Measurements from ENCODE around the gene ERBB4.
"Not testable (repeated sequence)": the region's sequence is repeated elsewhere in the genome, so short reads cannot be mapped to it uniquely, and the experiment has no call there.

Gene ERBB4

GRCh38 chr2:212505586-212505985 is 33.0 kb downstream of the ERBB4 start:
- Histone ChIP-seq H3K4me3 (no peak overlapping the region), H3K4me1 (peaks cover 7% of the 10 kb centered on the region), H3K27me3 (ENCODE audit: low read depth) (no peaks in the 10 kb centered on the region), H3K36me3 (replicated peaks) (no peaks in the 10 kb centered on the region), H3K9me3 (no peaks in the 10 kb centered on the region)
- in situ Hi-C loops (cut with MboI; ENCODE audit: low sequenced_read_pairs) = no loop called here
- DNase-seq (ENCODE audit: low spot score in 2 of 2) = no peak

DNA sequence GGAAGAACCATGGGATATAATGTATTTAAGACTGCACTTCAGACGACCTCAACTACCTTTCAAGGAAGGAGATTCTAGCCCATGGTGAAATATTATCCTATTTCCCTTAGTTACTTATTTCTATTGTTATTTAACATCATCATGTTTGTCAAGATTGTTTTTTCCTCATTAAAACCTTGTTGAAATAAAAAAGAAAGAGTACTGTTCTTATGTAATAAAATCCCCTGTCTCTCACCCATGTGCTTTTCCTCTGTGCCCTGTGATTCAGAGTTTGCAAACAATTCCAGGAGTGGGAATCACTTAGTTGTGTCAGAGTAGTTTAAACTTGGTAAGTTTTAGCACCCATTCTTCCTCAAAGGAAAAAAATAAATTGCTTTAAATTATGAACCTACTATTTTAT is 43.6 kb downstream of the ERBB4 start:
- Histone ChIP-seq H3K27me3 (ENCODE audit: low read depth) (no peaks in the 10 kb centered on the region), H3K36me3 (replicated peaks) (no peaks in the 10 kb centered on the region), H3K4me3 (no peak overlapping the region), H3K9me3 (no peaks in the 10 kb centered on the region), H3K4me1 (peaks cover 5% of the 10 kb centered on the region)
- in situ Hi-C loops (cut with MboI; ENCODE audit: low sequenced_read_pairs) = no loop called here
- DNase-seq (ENCODE audit: low spot score in 2 of 2) = no peak

DNA sequence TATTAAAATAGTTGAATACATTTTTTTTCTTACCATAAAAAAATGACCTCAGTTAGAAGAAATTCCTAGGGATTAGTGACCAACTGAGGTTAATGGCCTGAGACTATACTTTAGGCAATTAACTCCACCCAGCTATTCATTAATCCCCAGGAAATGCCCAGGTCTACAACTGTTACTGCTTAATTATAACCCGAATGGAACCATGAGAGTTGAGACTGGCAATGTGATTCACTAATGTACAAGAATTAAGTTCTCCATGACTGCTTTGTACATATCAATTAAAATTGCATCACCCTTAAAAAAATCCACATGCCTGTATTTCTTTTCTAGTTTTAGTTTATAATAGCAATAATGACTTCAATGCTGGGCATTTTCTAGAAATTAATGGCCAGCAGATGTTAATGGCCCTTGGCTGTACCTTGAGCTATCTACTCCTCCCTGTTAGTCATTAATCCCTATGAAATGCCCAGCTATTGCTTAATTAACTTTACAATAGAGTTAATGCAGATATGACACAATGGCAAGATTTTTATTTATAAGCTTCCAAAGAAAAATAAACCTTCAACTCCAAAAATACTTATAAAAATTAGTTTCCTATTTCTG is 44.1 kb downstream of the ERBB4 start:
- H3K4me3 ChIP-seq = no peak overlapping the region
- peaks cover 3% of the 10 kb centered on the region; the same call in 1 of the 2 replicates for H3K4me1 ChIP-seq
- in situ Hi-C loops (cut with MboI; ENCODE audit: low sequenced_read_pairs) = no loop called here
- no peaks in the 10 kb centered on the region for H3K27me3 ChIP-seq (ENCODE audit: low read depth)
- no peaks in the 10 kb centered on the region for H3K9me3 ChIP-seq
- no peaks in the 10 kb centered on the region for H3K36me3 ChIP-seq (replicated peaks)
- DNase-seq (ENCODE audit: low spot score in 2 of 2) = no peak

DNA sequence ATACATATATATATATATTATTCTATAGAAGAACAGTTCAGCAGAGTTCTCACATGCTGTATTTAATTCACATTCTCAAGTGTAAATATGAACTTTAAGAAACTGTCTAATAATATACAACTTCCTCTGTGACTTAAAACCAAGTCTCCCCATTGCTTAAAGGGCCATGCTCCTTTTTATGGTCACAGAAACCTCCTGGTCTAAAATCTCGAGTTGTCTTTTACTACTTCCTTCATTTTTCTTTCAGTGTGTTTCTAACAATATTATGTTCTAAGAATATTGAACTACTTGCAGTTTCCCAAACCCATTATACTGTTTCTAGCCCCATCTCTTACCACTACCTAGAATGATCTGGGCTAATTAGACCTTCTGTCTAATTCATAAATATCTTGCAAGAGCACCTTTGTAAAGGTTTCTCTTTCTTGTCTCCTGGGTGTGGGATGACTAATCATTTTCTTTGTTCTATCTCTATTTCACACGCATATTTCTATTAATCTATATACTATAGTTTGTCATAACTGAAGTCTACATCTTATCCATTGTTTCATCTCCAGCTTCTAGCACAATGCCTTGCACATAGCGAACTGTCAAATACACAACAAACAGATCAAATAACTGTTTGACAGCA is 48.8 kb downstream of the ERBB4 start:
- Histone ChIP-seq H3K4me3 (no peak overlapping the region), H3K36me3 (replicated peaks) (no peaks in the 10 kb centered on the region), H3K27me3 (ENCODE audit: low read depth) (no peaks in the 10 kb centered on the region), H3K9me3 (no peaks in the 10 kb centered on the region), H3K4me1 (peaks cover 3% of the 10 kb centered on the region; the same call in 1 of the 2 replicates)
- in situ Hi-C loops (cut with MboI; ENCODE audit: low sequenced_read_pairs) = no loop called here
- no peak for DNase-seq (ENCODE audit: low spot score in 2 of 2)

GRCh38 chr2:212488611-212489010 is 50.0 kb downstream of the ERBB4 start:
- no peaks in the 10 kb centered on the region for H3K4me1 ChIP-seq
- H3K4me3 ChIP-seq = no peak overlapping the region
- no peak for DNase-seq (ENCODE audit: low spot score in 2 of 2)
- in situ Hi-C loops (cut with MboI; ENCODE audit: low sequenced_read_pairs) = no loop called here
- H3K9me3 ChIP-seq = no peaks in the 10 kb centered on the region
- no peaks in the 10 kb centered on the region for H3K27me3 ChIP-seq (ENCODE audit: low read depth)
- no peaks in the 10 kb centered on the region for H3K36me3 ChIP-seq (replicated peaks)

DNA sequence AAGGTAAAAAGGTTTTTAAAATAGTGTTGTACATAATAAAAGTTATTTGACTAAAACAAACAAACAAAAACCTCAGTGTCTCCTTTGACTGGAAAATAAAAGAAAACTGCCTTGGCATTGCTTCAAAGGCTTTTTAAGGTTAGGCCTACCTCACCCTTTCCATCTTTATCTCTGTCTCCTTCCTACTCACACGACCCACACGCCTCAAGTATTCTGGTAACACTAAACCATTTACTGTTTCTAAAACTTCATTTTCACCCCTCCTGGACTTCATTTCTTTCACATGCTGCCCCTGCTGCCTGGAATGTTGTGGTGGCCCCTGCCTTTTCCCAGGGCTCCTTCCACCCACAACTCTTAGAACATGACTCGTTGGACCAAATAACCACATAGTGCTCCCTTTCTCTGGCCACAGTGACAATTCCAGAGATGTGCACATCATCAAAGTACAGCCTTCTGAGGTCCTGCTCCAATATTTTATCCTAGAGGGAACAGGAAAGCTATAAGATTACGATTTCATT is 54.0 kb downstream of the ERBB4 start:
- H3K9me3 ChIP-seq = no peaks in the 10 kb centered on the region
- H3K36me3 ChIP-seq (replicated peaks) = no peaks in the 10 kb centered on the region
- no peak for DNase-seq (ENCODE audit: low spot score in 2 of 2)
- H3K4me1 ChIP-seq = no peaks in the 10 kb centered on the region
- H3K27me3 ChIP-seq (ENCODE audit: low read depth) = no peaks in the 10 kb centered on the region
- in situ Hi-C loops (cut with MboI; ENCODE audit: low sequenced_read_pairs) = no loop called here
- H3K4me3 ChIP-seq = no peak overlapping the region

- no peak for DNase-seq (ENCODE audit: low spot score in 2 of 2)
- no peaks in the 10 kb centered on the region for H3K36me3 ChIP-seq (replicated peaks)
These were observed 58.2 kb downstream of the ERBB4 start for GRCh38 chr2:212480447-212480846.

GRCh38 chr2:212477571-212477970 is 61.0 kb downstream of the ERBB4 start:
- in situ Hi-C loops (cut with MboI; ENCODE audit: low sequenced_read_pairs) = no loop called here
- H3K9me3 ChIP-seq = no peaks in the 10 kb centered on the region
- no peaks in the 10 kb centered on the region for H3K4me1 ChIP-seq
- no peaks in the 10 kb centered on the region for H3K36me3 ChIP-seq (replicated peaks)
- no peak for DNase-seq (ENCODE audit: low spot score in 2 of 2)
- no peaks in the 10 kb centered on the region for H3K27me3 ChIP-seq (ENCODE audit: low read depth)
- no peak overlapping the region for H3K4me3 ChIP-seq

More at GRCh38 chr2:212480447-212480846, 58.2 kb downstream of the ERBB4 start:
- Histone ChIP-seq H3K4me1 (no peaks in the 10 kb centered on the region), H3K9me3 (no peaks in the 10 kb centered on the region), H3K27me3 (ENCODE audit: low read depth) (no peaks in the 10 kb centered on the region), H3K4me3 (no peak overlapping the region)
- in situ Hi-C loops (cut with MboI; ENCODE audit: low sequenced_read_pairs) = no loop called here

- H3K4me3 ChIP-seq = no peak overlapping the region
- H3K9me3 ChIP-seq = no peaks in the 10 kb centered on the region
- H3K4me1 ChIP-seq = no peaks in the 10 kb centered on the region
- no peaks in the 10 kb centered on the region for H3K36me3 ChIP-seq (replicated peaks)
- no peak for DNase-seq (ENCODE audit: low spot score in 2 of 2)
- in situ Hi-C loops (cut with MboI; ENCODE audit: low sequenced_read_pairs) = no loop called here
- H3K27me3 ChIP-seq (ENCODE audit: low read depth) = no peaks in the 10 kb centered on the region
These were observed 65.4 kb downstream of the ERBB4 start for GRCh38 chr2:212473211-212473610.

GRCh38 chr2:212467551-212467950 is 71.1 kb downstream of the ERBB4 start:
- H3K9me3 ChIP-seq; H3K27me3 ChIP-seq (ENCODE audit: low read depth); DNase-seq (ENCODE audit: low spot score in 2 of 2); H3K36me3 ChIP-seq (replicated peaks); in situ Hi-C loops (cut with MboI; ENCODE audit: low sequenced_read_pairs); H3K4me3 ChIP-seq; H3K4me1 ChIP-seq: not testable (repeated sequence)

- Histone ChIP-seq H3K36me3 (replicated peaks) (no peaks in the 10 kb centered on the region), H3K4me3 (no peak overlapping the region), H3K9me3 (no peaks in the 10 kb centered on the region), H3K27me3 (ENCODE audit: low read depth) (no peaks in the 10 kb centered on the region), H3K4me1 (no peaks in the 10 kb centered on the region)
- in situ Hi-C loops (cut with MboI; ENCODE audit: low sequenced_read_pairs) = no loop called here
- DNase-seq (ENCODE audit: low spot score in 2 of 2) = no peak
These were observed 73.1 kb downstream of the ERBB4 start for GRCh38 chr2:212465456-212465855.

DNA sequence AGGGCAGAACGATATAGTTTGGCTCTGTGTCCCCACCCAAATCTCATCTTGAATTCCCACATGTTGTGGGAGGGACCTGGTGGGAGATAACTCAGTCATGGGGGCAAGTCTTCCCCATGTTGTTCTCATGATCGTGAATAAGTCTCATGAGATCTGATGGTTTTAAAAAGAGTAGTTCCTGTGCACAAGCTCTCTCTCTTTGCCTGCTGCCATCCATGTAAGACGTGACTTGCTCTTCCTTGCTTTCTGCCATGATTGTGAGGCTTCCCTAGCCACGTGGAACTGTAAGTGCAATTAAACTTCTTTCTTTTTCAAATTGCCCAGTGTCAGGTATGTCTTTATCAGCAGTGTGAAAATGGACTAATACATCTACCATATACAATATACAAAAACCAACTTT is 76.9 kb downstream of the ERBB4 start:
- H3K27me3 ChIP-seq (ENCODE audit: low read depth); DNase-seq (ENCODE audit: low spot score in 2 of 2); H3K4me1 ChIP-seq; H3K9me3 ChIP-seq; H3K36me3 ChIP-seq (replicated peaks); in situ Hi-C loops (cut with MboI; ENCODE audit: low sequenced_read_pairs); H3K4me3 ChIP-seq: not testable (repeated sequence)

DNA sequence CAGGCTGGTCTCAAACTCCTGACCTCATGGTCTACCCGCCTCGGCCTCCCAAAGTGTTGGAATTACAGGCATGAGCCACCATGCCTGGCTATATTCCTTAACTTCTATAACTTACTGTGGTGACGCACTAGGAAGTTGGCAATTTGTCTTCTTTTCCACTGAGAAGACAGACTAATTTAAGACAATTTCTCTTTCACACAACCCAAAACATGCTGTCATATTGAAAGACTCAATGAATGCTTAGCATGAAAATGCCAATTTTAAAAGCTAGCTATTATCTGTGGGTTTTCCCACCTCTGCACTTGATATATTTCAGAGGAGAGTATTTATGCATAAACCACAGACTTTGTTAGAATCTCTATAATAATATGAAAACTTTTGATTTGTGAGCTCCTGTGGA is 84.5 kb downstream of the ERBB4 start:
- in situ Hi-C loops (cut with MboI; ENCODE audit: low sequenced_read_pairs) = no loop called here

DNA sequence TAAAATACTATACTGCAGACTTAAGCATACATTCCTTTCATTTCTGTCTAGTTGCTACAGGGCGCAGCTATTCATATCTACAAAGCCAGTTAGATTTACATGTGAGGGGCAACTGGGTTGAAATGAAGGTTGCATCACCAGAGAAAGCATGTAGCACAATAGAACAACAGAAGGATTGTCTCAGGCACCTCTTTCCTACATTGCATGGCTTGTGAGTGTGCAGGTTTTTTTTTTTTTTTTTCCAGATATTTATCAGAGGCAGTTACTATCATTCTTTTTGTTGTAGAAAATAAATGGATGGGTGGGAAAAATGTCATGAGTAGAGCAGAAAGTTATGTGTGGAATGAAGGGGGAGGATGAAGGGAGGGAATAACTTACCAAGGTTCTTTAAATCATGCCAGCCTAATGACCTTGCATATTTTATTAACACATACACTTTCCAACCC is 86.8 kb downstream of the ERBB4 start:
- in situ Hi-C loops (cut with MboI; ENCODE audit: low sequenced_read_pairs) = no loop called here
- Histone ChIP-seq H3K4me3 (no peak overlapping the region), H3K27me3 (ENCODE audit: low read depth) (no peaks in the 10 kb centered on the region), H3K36me3 (replicated peaks) (no peaks in the 10 kb centered on the region), H3K9me3 (no peaks in the 10 kb centered on the region), H3K4me1 (peaks cover 37% of the 10 kb centered on the region)
- peak; percentile 64 to 95 for DNase-seq (ENCODE audit: low spot score in 2 of 2)

More for the DNA sequence above, 84.5 kb downstream of the ERBB4 start:
- H3K27me3 ChIP-seq (ENCODE audit: low read depth) = no peaks in the 10 kb centered on the region
- H3K36me3 ChIP-seq (replicated peaks) = no peaks in the 10 kb centered on the region
- H3K4me1 ChIP-seq = peaks cover 25% of the 10 kb centered on the region
- no peak for DNase-seq (ENCODE audit: low spot score in 2 of 2)
- H3K9me3 ChIP-seq = no peaks in the 10 kb centered on the region
- no peak overlapping the region for H3K4me3 ChIP-seq

Data from HAP-1 (cell line).